Thyroid gland (tissue), 4 donors: ENCODE measurements around the gene GABRP. TPM values are rescaled to one million over a fixed set of nuclear protein-coding genes. Genes with fewer than 3 reads are reported as not detected.

Experiments
- DNase-seq, 2 donors: peaks; one replicate each; pipeline ENCODE4 v3.0.0-alpha.2; 2019
- H3K27ac ChIP-seq, 3 donors: fragments of 200-600 bp; sonication (generic); 1 replicate in 2 of 3; 2 replicates in 1 of 3; pipeline ENCODE4 v1.5.1; 2016 to 2019; ENCODE audit warnings: mild to moderate bottlenecking in 1 of 3, moderate library complexity in 1 of 3
- H3K27me3 ChIP-seq: fragments of 200-600 bp; sonication (generic); one replicate; pipeline ENCODE4 v1.5.1; 2019
- H3K36me3 ChIP-seq, 2 donors: fragments of 200-600 bp; sonication (generic); one replicate each; pipeline ENCODE4 v1.5.1; 2016 to 2019
- H3K4me1 ChIP-seq, 2 donors: fragments of 200-600 bp; sonication (generic); one replicate each; pipeline ENCODE4 v1.5.1; 2017 to 2019
- H3K4me3 ChIP-seq, 3 donors: fragments of 200-600 bp; sonication (generic); replicated peaks in 1 of 3; 1 replicate in 2 of 3; 2 replicates in 1 of 3; pipeline ENCODE4 v1.5.1; 2016; ENCODE audit warnings: mild to moderate bottlenecking in 1 of 3
- H3K9me3 ChIP-seq: fragments of 200-600 bp; sonication (generic); one replicate; pipeline ENCODE4 v1.5.1; 2017
- CTCF ChIP-seq, 6 experiments: fragments of 200-600 bp in 3 of 6; fragments of 450-650 bp in 3 of 6; sonication (generic) in 3 of 6; IDR thresholded peaks; one replicate each; pipeline ENCODE4 v1.5.1; 2016 to 2019; ENCODE audit warnings: antibody characterized with exemption in 6 of 6, mild to moderate bottlenecking in 2 of 6, inconsistent platforms in 1 of 6, moderate library complexity in 1 of 6
- POLR2A ChIP-seq, 2 donors: fragments of 450-650 bp; IDR thresholded peaks; one replicate each; pipeline ENCODE4 v1.6.1; 2017; ENCODE audit warnings: antibody characterized with exemption in 2 of 2, mild to moderate bottlenecking in 2 of 2, moderate library complexity in 1 of 2
- WGBS, 2 donors: methylation state at CpG; one replicate each; pipeline ENCODE4 v1.1.5; 2017; 5-methylcytosine and 5-hydroxymethylcytosine counted together
- intact Hi-C: fragments of 100-400 bp; cut with DNase I; formaldehyde crosslinking; loops from one replicate; pipeline ENCODE4 v1.15.1; 2023
- total RNA-seq, 4 donors: library from RNA; depleted of rRNA; stranded (reverse); fragments of >200 nt; gene quantifications; one replicate each; pipeline ENCODE4 v1.2.3, GENCODE V29; 2016

Gene GABRP
- total RNA-seq, 4 donors from 2014 or later, result not detected

- H3K27ac ChIP-seq, result no peak overlapping the region
- no peak overlapping the region for H3K4me3 ChIP-seq
- no peak for TF ChIP-seq POLR2A (IDR thresholded peaks at IDR 0.05)
- no peak for TF ChIP-seq CTCF (IDR thresholded peaks at IDR 0.05)
- no peaks in the 10 kb centered on the region for H3K27me3 ChIP-seq
- DNase-seq, result peak; percentile 37 to 39
- intact Hi-C loops, result no loop called here
- no peaks in the 10 kb centered on the region for H3K36me3 ChIP-seq
- no peaks in the 10 kb centered on the region for H3K9me3 ChIP-seq
- WGBS, 2 donors, result 43 to 51% methylated on average over 6 of the region's 6 CpGs
- H3K4me1 ChIP-seq, result peaks cover 0 to 8% of the 10 kb centered on the region in 2 donors
These were observed 1.1 kb upstream of the GABRP start for GRCh38 chr5:170782438-170782837.

- H3K27ac ChIP-seq, result no peak overlapping the region
- TF ChIP-seq CTCF (IDR thresholded peaks at IDR 0.05), result no peak
- TF ChIP-seq POLR2A (IDR thresholded peaks at IDR 0.05), result no peak
- DNase-seq, result no peak
- intact Hi-C loops, result no loop called here
- no peaks in the 10 kb centered on the region for H3K36me3 ChIP-seq
- H3K27me3 ChIP-seq, result no peaks in the 10 kb centered on the region
- 64 to 79% methylated on average over 3 of the region's 3 CpGs for WGBS, 2 donors
- H3K9me3 ChIP-seq, result no peaks in the 10 kb centered on the region
- H3K4me3 ChIP-seq, result no peak overlapping the region
- peaks cover 0 to 8% of the 10 kb centered on the region in 2 donors for H3K4me1 ChIP-seq
These were observed 1.9 kb downstream of the GABRP start for GRCh38 chr5:170785416-170785815.

GRCh38 chr5:170787216-170787615, 3.7 kb downstream of the GABRP start:
- Histone ChIP-seq H3K9me3 (no peaks in the 10 kb centered on the region), H3K4me1 (peaks cover 11 to 15% of the 10 kb centered on the region in 2 donors), H3K36me3 (no peaks in the 10 kb centered on the region), H3K4me3 (no peak overlapping the region), H3K27me3 (no peaks in the 10 kb centered on the region), H3K27ac (no peak overlapping the region)
- intact Hi-C loops, result no loop called here
- TF ChIP-seq POLR2A (IDR thresholded peaks at IDR 0.05) (no peak), CTCF (IDR thresholded peaks at IDR 0.05) (no peak)
- 77 to 94% methylated on average over 2 to 5 of the region's 5 CpGs for WGBS, 2 donors
- DNase-seq, result no peak

GRCh38 chr5:170788626-170789304, 5.2 kb downstream of the GABRP start:
- DNase-seq, result no peak
- no peaks in the 10 kb centered on the region for H3K27me3 ChIP-seq
- no peak for TF ChIP-seq POLR2A (IDR thresholded peaks at IDR 0.05)
- no peak for TF ChIP-seq CTCF (IDR thresholded peaks at IDR 0.05)
- peaks cover 9 to 11% of the 10 kb centered on the region in 2 donors for H3K4me1 ChIP-seq
- intact Hi-C loops, result no loop called here
- H3K36me3 ChIP-seq, result no peaks in the 10 kb centered on the region
- H3K4me3 ChIP-seq, result no peak overlapping the region
- no peaks in the 10 kb centered on the region for H3K9me3 ChIP-seq
- H3K27ac ChIP-seq, result no peak overlapping the region
- WGBS, 2 donors, result 76 to 81% methylated on average over 11 of the region's 11 CpGs

GRCh38 chr5:170791325-170791954, 7.9 kb downstream of the GABRP start:
- no peak for TF ChIP-seq POLR2A (IDR thresholded peaks at IDR 0.05)
- TF ChIP-seq CTCF (IDR thresholded peaks at IDR 0.05), result peak in 5 of 6 experiments; percentile 30 to 92 (median 76)
- intact Hi-C loops, result loop anchor here (2.0 kb wide), 1 partner anchor 47 kb away; no protein-coding TSS in a partner anchor
- peak; percentile 82 to 89 for DNase-seq
- H3K9me3 ChIP-seq, result no peaks in the 10 kb centered on the region
- H3K4me1 ChIP-seq, result peaks cover 9 to 11% of the 10 kb centered on the region in 2 donors
- H3K36me3 ChIP-seq, result no peaks in the 10 kb centered on the region
- 22 to 31% methylated on average over 7 of the region's 7 CpGs for WGBS, 2 donors
- H3K27ac ChIP-seq, result no peak overlapping the region
- no peaks in the 10 kb centered on the region for H3K27me3 ChIP-seq
- no peak overlapping the region for H3K4me3 ChIP-seq
